NCI-H1105 treated with DMSO at 0.1 percent for 48 hours (cell line): ENCODE measurements around the gene USO1.
A peak's percentile ranks its signal among the peaks of the same experiment; 100 is the strongest.

Experiments
- DNase-seq: peaks from one replicate; lab custom pipeline; 2025; lab: John Stamatoyannopoulos, UW

The USO1 gene

GRCh38 chr4:75843596-75843995 lies 119.2 kb downstream of the USO1 start:
- DNase-seq = no peak

- DNase-seq = no peak
Observed at GRCh38 chr4:75844151-75844662, 119.8 kb downstream of the USO1 start.

GRCh38 chr4:75845992-75846391 lies 121.6 kb downstream of the USO1 start:
- DNase-seq = no peak

GRCh38 chr4:75848171-75848760 lies 123.9 kb downstream of the USO1 start:
- peak; percentile 72 for DNase-seq

- DNase-seq = no peak
Observed at GRCh38 chr4:75848891-75849290, 124.5 kb downstream of the USO1 start.

- no peak for DNase-seq
Observed at GRCh38 chr4:75849461-75849860, 125.1 kb downstream of the USO1 start.

GRCh38 chr4:75858721-75859120 lies 134.3 kb downstream of the USO1 start:
- DNase-seq = no peak

GRCh38 chr4:75860606-75861005 lies 136.2 kb downstream of the USO1 start:
- DNase-seq = no peak
